Prostate gland (tissue), 2 donors: ENCODE data around the gene SLC34A1. TPM values are rescaled to one million over a fixed set of nuclear protein-coding genes. Genes with fewer than 3 reads are reported as not detected.
"Not testable (repeated sequence)": the region's sequence is repeated elsewhere in the genome, so short reads cannot be mapped to it uniquely, and the experiment has no call there.

Experiments
- DNase-seq: peaks from one replicate; pipeline ENCODE4 v3.0.0-alpha.2; 2019; ENCODE audit warnings: low spot score
- H3K27ac ChIP-seq, 2 donors: fragments of 200-600 bp; sonication (generic); 2 replicates each; pipeline ENCODE4 v1.5.1; 2017 to 2019
- H3K27me3 ChIP-seq: fragments of 200-600 bp; sonication (generic); replicated peaks from 2 replicates; pipeline ENCODE4 v1.5.1; 2019; ENCODE audit not compliant: insufficient read depth
- H3K36me3 ChIP-seq, 2 donors: fragments of 200-600 bp; sonication (generic); 1 replicate in 1 of 2; 2 replicates in 1 of 2; pipeline versions ENCODE4 v1.5.1 to v1.8.1; 2017 to 2019
- H3K4me1 ChIP-seq: fragments of 200-600 bp; sonication (generic); replicated peaks from 2 replicates; pipeline ENCODE4 v1.5.1; 2019
- H3K4me3 ChIP-seq, 2 donors: fragments of 200-600 bp; sonication (generic); 2 replicates each; pipeline ENCODE4 v1.5.1; 2017 to 2019
- H3K9me3 ChIP-seq: fragments of 200-600 bp; sonication (generic); 2 replicates; pipeline ENCODE4 v1.5.1; 2017
- CTCF ChIP-seq, 4 experiments: fragments of 200-600 bp in 2 of 4; fragments of 450-650 bp in 2 of 4; sonication (generic) in 2 of 4; IDR thresholded peaks; 1 replicate in 3 of 4; 2 replicates in 1 of 4; pipeline ENCODE4 v1.5.1; 2016 to 2019; ENCODE audit warnings: antibody characterized with exemption in 4 of 4, mild to moderate bottlenecking in 2 of 4, moderate library complexity in 2 of 4
- POLR2A ChIP-seq: fragments of 450-650 bp; IDR thresholded peaks from one replicate; pipeline ENCODE4 v1.6.1; 2016; ENCODE audit warnings: antibody characterized with exemption, mild to moderate bottlenecking
- POLR2AphosphoS5 ChIP-seq: sonication (generic); formaldehyde crosslinking; IDR thresholded peaks from one replicate; pipeline ENCODE4 v1.6.1; 2017; ENCODE audit warnings: antibody characterized with exemption
- WGBS: methylation state at CpG from one replicate; pipeline ENCODE4 v1.1.5; 2018; 5-methylcytosine and 5-hydroxymethylcytosine counted together
- intact Hi-C: fragments of 100-400 bp; cut with DNase I; formaldehyde crosslinking; loops from one replicate; pipeline ENCODE4 v1.14.2; 2022
- total RNA-seq, 2 donors: library from RNA; depleted of rRNA; stranded (reverse); fragments of >200 nt; gene quantifications; one replicate each; pipeline ENCODE4 v1.1.0, GENCODE V29; 2016

The SLC34A1 gene
- total RNA-seq, 2 donors from 2014 or later = not detected

- 71% methylated on average over 3 of the region's 3 CpGs for WGBS
- DNase-seq = no peak
- Histone ChIP-seq H3K9me3 (no peaks in the 10 kb centered on the region), H3K27me3 (no peaks in the 10 kb centered on the region), H3K4me1 (no peaks in the 10 kb centered on the region), H3K4me3 (no peak overlapping the region), H3K27ac (no peak overlapping the region), H3K36me3 (no peaks in the 10 kb centered on the region)
- TF ChIP-seq POLR2A = no peak
- TF ChIP-seq CTCF (IDR thresholded peaks at IDR 0.05) = no peak
- TF ChIP-seq POLR2AphosphoS5 = no peak
- intact Hi-C loops = no loop called here
Measured at GRCh38 chr5:177419046-177419445, 34.8 kb downstream of the SLC34A1 start.

GRCh38 chr5:177420472-177420871 is 36.2 kb downstream of the SLC34A1 start:
- H3K9me3 ChIP-seq, intact Hi-C loops, H3K27me3 ChIP-seq, H3K4me1 ChIP-seq, H3K4me3 ChIP-seq, DNase-seq, H3K27ac ChIP-seq, H3K36me3 ChIP-seq: not testable (repeated sequence)
- 75% methylated on average over 7 of the region's 7 CpGs for WGBS

GRCh38 chr5:177421062-177421798 is 37.0 kb downstream of the SLC34A1 start:
- TF ChIP-seq CTCF (IDR thresholded peaks at IDR 0.05) = no peak
- TF ChIP-seq POLR2A = no peak
- no peak for TF ChIP-seq POLR2AphosphoS5

GRCh38 chr5:177423671-177424070 is 39.4 kb downstream of the SLC34A1 start:
- Histone ChIP-seq H3K9me3 (no peaks in the 10 kb centered on the region), H3K27ac (no peak overlapping the region), H3K4me1 (peaks cover 3% of the 10 kb centered on the region), H3K36me3 (no peaks in the 10 kb centered on the region), H3K4me3 (no peak overlapping the region), H3K27me3 (no peaks in the 10 kb centered on the region)
- no peak for DNase-seq
- WGBS = 91% methylated on average over 2 of the region's 2 CpGs
- intact Hi-C loops = no loop called here
- no peak for TF ChIP-seq POLR2AphosphoS5
- TF ChIP-seq POLR2A = no peak
- no peak for TF ChIP-seq CTCF (IDR thresholded peaks at IDR 0.05)

More at GRCh38 chr5:177421062-177421798, 37.0 kb downstream of the SLC34A1 start:
- no peak for DNase-seq
- no peaks in the 10 kb centered on the region for H3K9me3 ChIP-seq
- no peaks in the 10 kb centered on the region for H3K4me1 ChIP-seq
- no peaks in the 10 kb centered on the region for H3K27me3 ChIP-seq
- H3K36me3 ChIP-seq = no peaks in the 10 kb centered on the region
- no peak overlapping the region for H3K4me3 ChIP-seq
- no peak overlapping the region for H3K27ac ChIP-seq
- intact Hi-C loops = no loop called here
- 81% methylated on average over 6 of the region's 6 CpGs for WGBS

- Histone ChIP-seq H3K4me1 (peaks cover 3% of the 10 kb centered on the region), H3K4me3 (peak overlapping the region; percentile 31 to 56), H3K27ac (peak overlapping the region; percentile 92 to 94), H3K27me3 (no peaks in the 10 kb centered on the region), H3K36me3 (no peaks in the 10 kb centered on the region), H3K9me3 (no peaks in the 10 kb centered on the region)
- 41% methylated on average over 13 of the region's 13 CpGs for WGBS
- intact Hi-C loops = no loop called here
- peak; percentile 31 for DNase-seq
- TF ChIP-seq CTCF (IDR thresholded peaks at IDR 0.05) = no peak
- TF ChIP-seq POLR2AphosphoS5 = no peak
- no peak for TF ChIP-seq POLR2A
Measured at GRCh38 chr5:177425196-177425800, 41.1 kb downstream of the SLC34A1 start.
